ENCODE data around the gene BMX. TPM values are rescaled to one million over a fixed set of nuclear protein-coding genes. Genes with fewer than 3 reads are reported as not detected.

BMX gene
- not detected in 5 replicates for total RNA-seq (2022; extraction: Qiagen RNA extraction; ENCODE audit: low read depth)

GRCh38 chrX:15500497-15500966 is at the start of gene BMX:
BMX (plus strand) TSS chrX:15500807; CDS start chrX:15508354, 7,547 bp downstream.

GRCh38 chrX:15493118-15493962 is 7.3 kb upstream of the BMX start, which contains the start of gene PIR:
PIR (minus strand) TSS chrX:15493333; CDS start chrX:15491257, 2,076 bp downstream.

GRCh38 chrX:15600745-15601144 is 100.1 kb downstream of the BMX start, which contains the start of gene ACE2:
ACE2 (minus strand) TSS chrX:15600960; CDS start chrX:15600911, 49 bp downstream.

Other genes with a start within 250 kb of the BMX start
- gene ASB9, start 230.7 kb upstream of the BMX start, total RNA-seq (2022; extraction: Qiagen RNA extraction; ENCODE audit: low read depth), result 18.4 to 21.6 TPM (median 19.7 TPM) in 5 replicates
- gene ASB11, start 185.2 kb upstream of the BMX start, total RNA-seq (2022; extraction: Qiagen RNA extraction; ENCODE audit: low read depth), result not detected in 5 replicates
- gene PIGA, start 165.3 kb upstream of the BMX start, total RNA-seq (2022; extraction: Qiagen RNA extraction; ENCODE audit: low read depth), result 6.2 to 10.0 TPM (median 7.3 TPM) in 5 replicates
- gene VEGFD, start 116.4 kb upstream of the BMX start, total RNA-seq (2022; extraction: Qiagen RNA extraction; ENCODE audit: low read depth), result 0.20 to 0.58 TPM (median 0.47 TPM) in 5 replicates
- gene PIR, start 7.5 kb upstream of the BMX start, total RNA-seq (2022; extraction: Qiagen RNA extraction; ENCODE audit: low read depth), result 48.3 to 68.0 TPM (median 55.3 TPM) in 5 replicates
- 0.11 TPM in 1 of 5 replicates, not detected in the others for gene ACE2, start 100.2 kb downstream of the BMX start, total RNA-seq (2022; extraction: Qiagen RNA extraction; ENCODE audit: low read depth)
- gene CLTRN, start 164.0 kb downstream of the BMX start, total RNA-seq (2022; extraction: Qiagen RNA extraction; ENCODE audit: low read depth), result 0.39 to 0.97 TPM (median 0.66 TPM) in 5 replicates
- gene CA5B, start 237.5 kb downstream of the BMX start, total RNA-seq (2022; extraction: Qiagen RNA extraction; ENCODE audit: low read depth), result 1.6 to 3.2 TPM (median 2.1 TPM) in 5 replicates

Measured in A549 treated with ZK216348 at 1 μM for 4 hours (cell line).